ENCODE data around the gene SULT1A4.
A peak's percentile ranks its signal among the peaks of the same experiment; 100 is the strongest.
"Not testable (repeated sequence)": the region's sequence is repeated elsewhere in the genome, so short reads cannot be mapped to it uniquely, and the experiment has no call there.

Gene SULT1A4

GRCh38 chr16:29459706-29460646 is at the start of gene SULT1A4:
TSS of gene SULT1A4 (plus strand) at chr16:29459913. CDS start at chr16:29461386, 1,473 bp downstream.
- DNase-seq (ENCODE audit: low read depth in 2 of 2): not testable (repeated sequence)

GRCh38 chr16:29423587-29423986 is 36.1 kb upstream of the SULT1A4 start:
- not testable (repeated sequence) for DNase-seq (ENCODE audit: low read depth in 2 of 2)

GRCh38 chr16:29425390-29425789 is 34.3 kb upstream of the SULT1A4 start:
- DNase-seq (ENCODE audit: low read depth in 2 of 2): not testable (repeated sequence)

- not testable (repeated sequence) for DNase-seq (ENCODE audit: low read depth in 2 of 2)
These were observed 6.0 kb upstream of the SULT1A4 start for GRCh38 chr16:29453754-29454153.

- not testable (repeated sequence) for DNase-seq (ENCODE audit: low read depth in 2 of 2)
These were observed 5.4 kb upstream of the SULT1A4 start, which contains the start of the genes BOLA2 and SLX1B for GRCh38 chr16:29454269-29454668. TSS of gene BOLA2 (minus strand) at chr16:29454351. CDS start at chr16:29454253, 98 bp downstream. TSS of gene SLX1B (plus strand) at chr16:29454533.

- DNase-seq (ENCODE audit: low read depth in 2 of 2): not testable (repeated sequence)
These were observed 4.9 kb upstream of the SULT1A4 start for GRCh38 chr16:29454828-29455227.

- DNase-seq (ENCODE audit: low read depth in 2 of 2): not testable (repeated sequence)
These were observed 2.1 kb upstream of the SULT1A4 start for GRCh38 chr16:29457660-29458059.

- not testable (repeated sequence) for DNase-seq (ENCODE audit: low read depth in 2 of 2)
These were observed 926 bp downstream of the SULT1A4 start for GRCh38 chr16:29460647-29461030.

GRCh38 chr16:29465985-29466824 is 6.5 kb downstream of the SULT1A4 start:
- not testable (repeated sequence) for DNase-seq (ENCODE audit: low read depth in 2 of 2)

- DNase-seq (ENCODE audit: low read depth in 2 of 2): not testable (repeated sequence)
These were observed 7.2 kb downstream of the SULT1A4 start for GRCh38 chr16:29466904-29467303.

- not testable (repeated sequence) for DNase-seq (ENCODE audit: low read depth in 2 of 2)
These were observed 8.1 kb downstream of the SULT1A4 start for GRCh38 chr16:29467654-29468366.

- DNase-seq (ENCODE audit: low read depth in 2 of 2): peak; percentile 8 to 14
These were observed 9.9 kb downstream of the SULT1A4 start for GRCh38 chr16:29469660-29470059.

- DNase-seq (ENCODE audit: low read depth in 2 of 2): not testable (repeated sequence)
These were observed 12.4 kb downstream of the SULT1A4 start for GRCh38 chr16:29472065-29472464.

GRCh38 chr16:29482276-29482675 is 22.6 kb downstream of the SULT1A4 start:
- DNase-seq (ENCODE audit: low read depth in 2 of 2): not testable (repeated sequence)

- not testable (repeated sequence) for DNase-seq (ENCODE audit: low read depth in 2 of 2)
These were observed 46.6 kb downstream of the SULT1A4 start, which contains the start of gene NPIPB12 for GRCh38 chr16:29506308-29506707. TSS of gene NPIPB12 (minus strand) at chr16:29506408.
